GM21529 (cell line): ENCODE data around the gene P4HA2.
A peak's percentile ranks its signal among the peaks of the same experiment; 100 is the strongest.

Experiments
- ATAC-seq: cut with Tn5 transposase; IDR thresholded peaks from one replicate; pipeline ENCODE4 v1.9.1; 2021; ENCODE audit not compliant: unreplicated experiment

Gene P4HA2

GRCh38 chr5:132227485-132228240 lies at the start of gene P4HA2:
Gene P4HA2, minus strand, starts transcription at chr5:132227853. Its CDS starts 9,227 bp downstream, at chr5:132218626.
- peak; percentile 94 for ATAC-seq

- no peak for ATAC-seq
Observed at GRCh38 chr5:132277256-132277655, 49.6 kb upstream of the P4HA2 start.

DNA sequence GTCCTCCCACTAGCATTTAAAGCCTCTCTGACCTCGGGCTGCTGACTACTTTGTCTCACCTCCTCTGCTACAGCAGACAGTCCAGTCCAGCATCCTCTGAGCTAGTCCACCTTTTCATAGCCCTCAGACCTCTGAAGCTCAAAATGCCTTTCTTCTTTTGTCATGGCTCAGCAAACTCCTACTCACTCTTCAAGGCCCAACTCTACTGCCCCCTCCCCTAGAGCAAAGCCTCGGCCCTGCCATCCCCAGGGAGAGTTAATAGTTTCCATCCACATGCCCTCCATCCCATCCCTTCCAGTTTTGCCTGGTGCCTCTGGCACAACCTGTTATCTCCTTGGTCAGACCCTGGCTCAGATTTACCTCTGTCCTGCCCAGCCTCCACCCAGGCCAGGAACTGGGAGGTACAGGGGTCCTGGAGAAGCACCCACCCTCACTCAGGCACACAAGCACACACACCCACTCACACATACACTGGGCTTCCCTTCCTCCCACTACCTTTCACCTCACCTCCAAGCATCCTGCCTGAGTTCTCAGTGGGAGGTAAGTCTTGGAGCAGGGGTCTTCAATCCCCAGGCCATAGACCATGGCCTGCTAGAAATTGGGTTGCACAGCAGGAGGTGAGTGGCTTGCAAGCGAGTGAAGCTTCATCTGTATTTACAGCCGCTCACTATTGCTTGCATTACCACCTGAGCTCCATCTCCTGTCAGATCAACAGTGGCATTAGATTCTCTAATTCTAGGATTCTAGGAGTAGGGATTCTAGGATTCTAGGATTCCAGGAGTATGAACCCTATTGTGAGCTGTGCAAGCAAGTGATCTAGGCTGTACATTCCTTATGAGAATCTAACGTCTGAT lies 47.9 kb upstream of the P4HA2 start:
- ATAC-seq: no peak

DNA sequence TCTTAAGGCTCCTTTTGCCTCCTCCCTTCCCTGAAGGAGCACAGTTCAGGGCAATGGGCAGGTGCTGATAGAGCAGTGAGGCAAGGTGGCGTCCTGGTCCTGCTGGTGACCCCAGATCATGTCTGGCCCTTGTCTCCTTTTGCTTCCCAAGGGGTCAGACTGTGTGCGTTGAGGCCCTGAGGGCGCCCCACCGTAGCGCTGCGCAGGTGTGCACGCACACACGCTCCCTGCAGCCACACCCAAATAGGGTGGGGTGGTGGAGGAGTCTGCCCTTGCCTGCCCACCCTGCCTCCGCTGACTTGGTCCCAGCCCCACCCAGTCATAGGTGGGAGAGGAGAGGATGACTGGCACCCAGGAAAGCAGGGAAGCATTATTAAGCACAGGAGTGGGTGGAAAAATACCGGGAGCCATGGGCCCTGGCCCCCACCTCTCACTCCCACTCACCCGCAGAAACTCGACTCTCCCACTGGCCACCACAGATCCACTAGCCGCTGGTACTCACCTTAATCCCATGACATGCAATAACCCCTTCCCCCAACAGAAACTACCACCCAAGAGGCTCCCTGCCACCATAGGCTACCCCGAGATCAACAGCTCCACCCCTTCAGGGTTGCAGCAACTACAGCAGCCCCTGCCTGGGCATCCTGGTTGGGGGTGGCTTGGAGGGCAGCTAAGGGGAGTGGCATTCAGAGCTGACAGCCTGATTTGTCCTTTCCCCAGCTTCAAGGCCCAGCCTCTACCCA lies 46.6 kb upstream of the P4HA2 start:
- no peak for ATAC-seq

DNA sequence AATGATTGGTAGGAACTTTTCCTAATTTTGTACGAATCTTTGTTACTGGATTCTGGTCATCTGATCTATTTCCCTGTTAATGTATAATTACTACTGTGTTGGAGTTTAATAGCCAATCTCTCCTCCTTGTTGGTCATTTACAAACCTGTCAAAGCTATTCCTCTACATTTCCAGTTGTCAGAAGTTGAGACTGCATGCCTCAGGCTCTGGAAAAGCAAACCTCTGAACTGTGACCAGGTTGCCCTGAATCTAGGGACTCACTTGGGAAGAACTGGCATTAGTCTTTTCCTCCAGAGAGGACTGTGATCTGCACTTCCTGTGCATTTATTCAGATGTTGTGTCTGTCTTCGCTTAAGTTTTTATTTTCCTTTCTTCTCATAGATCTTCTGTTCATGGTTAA lies 46.0 kb upstream of the P4HA2 start:
- no peak for ATAC-seq

- ATAC-seq: no peak
Observed at GRCh38 chr5:132272311-132273210, 44.9 kb upstream of the P4HA2 start.

DNA sequence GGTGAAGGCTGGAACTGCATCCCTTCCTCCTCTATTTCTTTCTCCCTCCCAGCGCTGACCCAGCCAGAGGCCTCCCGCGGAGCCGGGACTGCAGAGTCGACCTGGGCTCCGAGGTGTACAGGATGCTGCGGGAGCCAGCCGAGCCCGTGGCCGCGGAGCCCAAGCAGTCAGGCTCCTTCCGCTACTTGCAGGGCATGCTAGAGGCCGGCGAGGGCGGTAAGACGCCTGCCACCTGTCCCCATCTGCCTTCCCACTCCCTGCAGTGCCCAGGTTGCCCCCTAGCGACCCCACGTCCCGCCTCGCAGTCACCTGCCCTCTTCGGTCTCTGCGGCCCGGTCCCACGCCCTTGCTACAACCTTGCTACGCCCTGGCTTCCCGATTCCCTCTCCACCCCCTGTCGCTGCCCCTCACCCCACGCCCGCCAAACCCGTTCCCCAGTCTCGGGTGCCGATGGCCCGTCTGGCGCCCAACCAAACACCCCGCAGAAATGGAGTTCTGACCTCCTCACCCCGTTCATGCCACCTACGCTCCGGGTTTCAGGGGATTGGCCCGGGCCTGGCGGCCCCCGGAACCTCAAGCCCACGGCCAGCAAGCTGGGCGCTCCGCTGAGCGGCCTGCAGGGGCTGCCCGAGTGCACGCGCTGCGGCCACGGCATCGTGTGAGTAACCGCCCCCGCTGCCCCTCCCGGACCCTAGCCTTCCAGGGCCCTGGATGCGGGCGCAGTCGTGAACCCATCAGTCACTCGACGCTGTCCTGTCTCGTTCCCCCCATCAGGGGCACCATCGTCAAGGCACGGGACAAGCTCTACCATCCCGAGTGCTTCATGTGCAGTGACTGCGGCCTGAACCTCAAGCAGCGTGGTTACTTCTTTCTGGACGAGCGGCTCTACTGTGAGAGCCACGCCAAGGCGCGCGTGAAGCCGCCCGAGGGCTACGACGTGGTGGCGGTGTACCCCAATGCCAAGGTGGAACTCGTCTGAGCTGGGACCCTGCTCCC lies 43.9 kb upstream of the P4HA2 start:
- ATAC-seq: no peak

GRCh38 chr5:132270706-132271105 lies 43.1 kb upstream of the P4HA2 start:
- no peak for ATAC-seq

DNA sequence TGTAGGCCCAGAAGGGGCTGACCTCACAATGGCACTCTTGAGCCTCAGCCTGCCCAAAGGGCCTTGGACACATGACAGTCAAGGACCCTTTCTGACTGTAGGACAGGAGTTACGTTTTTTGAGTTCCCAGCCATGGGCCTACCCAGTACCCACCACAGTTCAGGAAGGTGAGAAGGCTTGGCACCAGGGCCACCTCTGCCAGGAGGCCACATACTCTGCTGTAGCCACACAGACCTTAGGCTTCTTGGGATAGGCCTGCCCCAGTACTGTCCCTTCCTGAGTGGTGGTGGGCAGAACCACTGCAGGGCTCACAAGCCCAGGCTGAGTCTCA lies 42.6 kb upstream of the P4HA2 start:
- ATAC-seq: no peak

DNA sequence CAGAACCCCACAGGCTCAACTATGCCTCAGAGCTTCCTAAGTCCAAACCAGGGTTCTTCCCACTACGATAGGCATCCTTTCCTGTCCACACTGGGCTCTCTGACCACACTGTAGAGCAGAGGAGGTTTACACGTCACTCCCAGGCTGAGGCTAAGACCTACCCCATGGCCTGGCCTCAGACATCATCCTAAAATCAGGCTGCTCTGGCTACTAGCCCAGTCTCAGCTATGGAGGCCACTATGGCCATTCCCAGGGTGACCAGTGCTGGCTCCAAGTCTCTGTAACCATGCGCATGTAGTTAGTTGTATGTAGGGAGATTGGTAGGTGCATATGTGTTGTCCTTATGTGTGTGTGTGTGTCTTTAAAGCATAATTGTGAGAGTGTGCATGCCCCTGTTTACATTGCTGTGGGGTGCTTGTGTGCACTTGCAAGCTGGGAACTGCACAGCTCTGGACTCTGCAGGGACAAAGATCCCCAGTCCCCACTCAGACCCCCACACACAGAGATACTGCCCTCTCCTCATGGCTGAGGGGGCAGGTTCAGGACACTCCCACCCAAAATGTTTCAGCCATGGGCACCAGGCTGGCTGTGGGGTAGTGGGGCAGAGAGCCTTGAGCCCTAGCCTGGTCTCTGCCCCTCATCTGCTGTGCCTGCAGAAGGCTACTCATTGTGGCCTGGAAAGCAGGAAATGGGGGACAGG lies 42.1 kb upstream of the P4HA2 start:
- ATAC-seq: no peak

DNA sequence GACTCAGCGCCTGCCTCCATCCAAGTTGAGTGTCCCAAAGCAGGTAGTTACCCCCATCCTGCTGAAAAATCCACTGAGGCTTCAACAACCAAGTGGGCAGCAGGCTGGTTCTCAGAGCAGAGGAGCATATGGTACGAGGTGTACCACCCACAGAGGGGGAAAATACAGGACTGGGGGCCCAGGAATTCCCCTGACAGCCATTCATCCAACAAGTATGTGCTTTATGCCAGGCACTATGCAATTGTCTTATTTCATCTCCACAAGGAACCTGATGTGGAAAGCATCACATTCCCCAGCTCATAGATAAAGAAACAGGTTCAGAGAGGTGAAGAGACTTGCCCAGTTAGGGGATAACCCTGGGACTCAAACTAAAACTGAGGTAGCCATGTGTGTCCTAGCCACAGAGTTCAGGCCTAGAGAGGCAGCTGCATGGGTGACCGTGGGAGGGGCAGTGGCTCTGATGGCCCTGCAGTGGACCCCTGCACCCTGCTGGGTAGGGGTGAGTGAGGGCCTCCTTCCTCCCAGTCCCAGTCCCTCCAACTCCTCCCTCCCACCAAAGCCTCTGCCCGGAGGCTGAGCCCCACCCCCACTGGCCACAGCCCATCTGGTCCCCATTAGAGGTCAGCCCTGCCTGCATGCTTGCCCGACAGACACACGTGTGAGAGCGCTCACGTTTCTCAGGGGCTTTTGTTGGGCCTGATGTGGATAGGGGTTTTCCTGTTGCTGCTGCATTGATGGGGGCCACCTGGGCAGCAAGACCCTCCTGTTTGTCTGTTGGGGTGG lies 41.3 kb upstream of the P4HA2 start:
- peak; percentile 79 for ATAC-seq

- ATAC-seq: peak; percentile 14
Observed at GRCh38 chr5:132267931-132268768, 40.5 kb upstream of the P4HA2 start.

- ATAC-seq: no peak
Observed at GRCh38 chr5:132267166-132267739, 39.6 kb upstream of the P4HA2 start.

GRCh38 chr5:132266836-132267160 lies 39.1 kb upstream of the P4HA2 start:
- ATAC-seq: no peak

- no peak for ATAC-seq
Observed at GRCh38 chr5:132266031-132266835, 38.6 kb upstream of the P4HA2 start.
